ENCODE measurements around the gene RFX3. TPM values are rescaled to one million over a fixed set of nuclear protein-coding genes. Genes with fewer than 3 reads are reported as not detected.

RFX3 gene
- total and polyA plus RNA-seq, 2 of the 13 experiments (the other 11 are each of a cell fraction or from before 2014, with no cell fraction given) = 2.7 to 5.3 TPM

GRCh38 chr9:3446313-3446712 is 79.5 kb downstream of the RFX3 start (continued):
- TF ChIP-seq ARID5B (CRISPR knock-in tag; IDR thresholded peaks at IDR 0.05) (no peak), ZZZ3 (CRISPR knock-in tag; IDR thresholded peaks at IDR 0.05; ENCODE audit: borderline replicate concordance) (no peak)

DNA sequence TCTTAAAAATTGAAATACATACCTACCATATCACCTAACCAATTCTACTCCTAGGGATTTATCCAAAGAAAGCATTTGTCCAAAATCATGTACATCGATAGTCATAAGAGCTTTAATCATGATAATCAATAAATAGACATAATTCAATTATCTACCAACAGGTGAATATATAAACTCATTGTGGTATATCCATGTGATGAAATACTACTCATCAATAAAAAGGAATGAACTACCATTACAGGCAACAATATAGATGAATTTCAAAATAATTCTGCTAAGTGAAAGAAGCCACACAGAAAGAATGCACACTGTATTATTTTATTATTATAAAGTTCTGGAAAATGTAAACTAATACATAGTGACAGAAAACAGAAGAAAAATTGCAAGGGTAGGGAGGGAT is 81.8 kb downstream of the RFX3 start:
- FAIRE-seq = no peak
- in situ Hi-C loops (cut with HindIII; ENCODE audit: extremely low pct_ligation_motif_present, low pct_unique_long_range_greater_than_20kb) = loop anchor here (25.0 kb wide), 1 partner anchor 582 kb away; no protein-coding TSS in a partner anchor

More for the DNA sequence above, 81.8 kb downstream of the RFX3 start:
- TF ChIP-seq, protein P1, sequence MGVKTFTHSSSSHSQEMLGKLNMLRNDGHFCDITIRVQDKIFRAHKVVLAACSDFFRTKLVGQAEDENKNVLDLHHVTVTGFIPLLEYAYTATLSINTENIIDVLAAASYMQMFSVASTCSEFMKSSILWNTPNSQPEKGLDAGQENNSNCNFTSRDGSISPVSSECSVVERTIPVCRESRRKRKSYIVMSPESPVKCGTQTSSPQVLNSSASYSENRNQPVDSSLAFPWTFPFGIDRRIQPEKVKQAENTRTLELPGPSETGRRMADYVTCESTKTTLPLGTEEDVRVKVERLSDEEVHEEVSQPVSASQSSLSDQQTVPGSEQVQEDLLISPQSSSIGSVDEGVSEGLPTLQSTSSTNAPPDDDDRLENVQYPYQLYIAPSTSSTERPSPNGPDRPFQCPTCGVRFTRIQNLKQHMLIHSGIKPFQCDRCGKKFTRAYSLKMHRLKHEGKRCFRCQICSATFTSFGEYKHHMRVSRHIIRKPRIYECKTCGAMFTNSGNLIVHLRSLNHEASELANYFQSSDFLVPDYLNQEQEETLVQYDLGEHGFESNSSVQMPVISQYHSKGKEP (CRISPR knock-in tag; IDR thresholded peaks at IDR 0.05) = no peak
- no peak for TF ChIP-seq ZNF18 (CRISPR knock-in tag; IDR thresholded peaks at IDR 0.05; ENCODE audit: insufficient replicate concordance)
- Histone ChIP-seq H3K4me3 (replicated peaks in 1 of 3; ENCODE audit: insufficient read depth in 1 of 3, low read depth in 2 of 3, low read length in 3 of 3) (no peak overlapping the region), H2AFZ (ENCODE audit: low read length) (no peak overlapping the region), H3K4me2 (ENCODE audit: low read depth, low read length) (no peak overlapping the region), H3K36me3 (replicated peaks in 1 of 2; ENCODE audit: control insufficient read depth in 1 of 2, insufficient read depth in 2 of 2, low read length in 2 of 2) (no peaks in the 10 kb centered on the region), H3K79me2 (ENCODE audit: insufficient read depth, low read length) (no peaks in the 10 kb centered on the region), H4K20me1 (ENCODE audit: insufficient read depth, low read length) (no peaks in the 10 kb centered on the region; the same call in 1 of the 2 replicates), H3K4me1 (ENCODE audit: insufficient read depth, low read length) (no peaks in the 10 kb centered on the region), H3K9ac (ENCODE audit: insufficient read depth, low read depth, low read length) (no peak overlapping the region), H3K9me3 (ENCODE audit: low read length) (no peaks in the 10 kb centered on the region), H3K27me3 (ENCODE audit: control insufficient read depth in 1 of 2, insufficient read depth in 2 of 2, low read length in 2 of 2) (no peaks in the 10 kb centered on the region; a peak in 1 of 5 replicates), H3K27ac (ENCODE audit: extremely low read length, insufficient read depth, low read length) (no peak overlapping the region)
- no TSS peak for BruUV-seq (replicated peaks)
- ATAC-seq (no peak), DNase-seq (ENCODE audit: low spot score) (no peak)
- 97% methylated on average over 1 of the region's 1 CpG for WGBS (ENCODE audit: low lambda C conversion rate)
- ChIA-PET CTCF (ENCODE audit: low intra/inter-chr PET ratio, low total read pairs) (no interaction called here), POLR2A (no interaction called here)
- intact Hi-C loops (cut with micrococcal nuclease; ENCODE audit: unreplicated experiment) = loop anchor here (5.0 kb wide), 1 partner anchor 292 kb away; no protein-coding TSS in a partner anchor

All from HepG2 (cell line).